RCC 7860 (cell line): ENCODE measurements around the gene GTSE1.
A peak's percentile ranks its signal among the peaks of the same experiment; 100 is the strongest.

Experiments
- DNase-seq: peaks from one replicate; pipeline ENCODE4 v3.0.0-alpha.2; 2015; ENCODE audit warnings: low spot score
- FAIRE-seq: peaks from 2 replicates; lab custom pipeline; 2012; peaks lifted over from hg19 to GRCh38; lab: Jason Lieb, UNC

GTSE1 gene

DNA sequence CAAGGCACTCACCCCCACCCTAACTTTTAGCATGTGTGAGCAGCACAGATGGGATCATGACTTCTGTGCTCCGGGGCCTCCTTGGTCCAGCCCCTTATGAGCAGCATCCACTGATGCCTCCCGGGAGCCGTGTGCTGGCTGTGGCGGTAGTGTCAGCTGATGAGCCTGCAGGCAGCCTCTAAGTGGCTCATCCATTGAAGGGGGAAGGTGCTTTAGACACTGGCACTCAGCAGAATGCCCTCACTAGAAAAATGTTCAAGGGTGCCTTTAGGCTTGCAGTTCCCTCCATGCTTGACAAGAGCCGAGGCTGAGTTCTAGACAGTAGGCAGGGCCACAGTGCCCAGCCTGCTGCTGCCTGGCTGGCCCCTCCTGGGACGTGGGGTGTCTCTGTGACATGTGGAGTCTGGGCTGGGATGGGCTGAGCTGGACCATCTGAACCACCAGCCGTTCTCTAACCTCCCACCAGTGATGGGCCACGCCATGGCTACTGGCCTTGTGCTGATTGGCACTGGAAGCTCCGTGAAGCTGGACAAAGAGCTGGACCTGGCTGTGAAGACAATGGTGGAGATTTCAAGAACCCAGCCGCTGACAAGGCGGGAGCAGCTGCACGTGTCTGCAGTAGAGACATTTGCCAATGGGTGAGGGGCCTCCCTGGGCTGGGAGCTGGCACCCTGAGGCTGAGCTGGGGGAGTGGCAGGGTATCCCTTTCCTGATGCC, 23.1 kb upstream of the GTSE1 start:
- no peak for DNase-seq
- no peak for FAIRE-seq

- FAIRE-seq: no peak
- DNase-seq: no peak
Measured at GRCh38 chr22:46274381-46274780, 22.3 kb upstream of the GTSE1 start.

DNA sequence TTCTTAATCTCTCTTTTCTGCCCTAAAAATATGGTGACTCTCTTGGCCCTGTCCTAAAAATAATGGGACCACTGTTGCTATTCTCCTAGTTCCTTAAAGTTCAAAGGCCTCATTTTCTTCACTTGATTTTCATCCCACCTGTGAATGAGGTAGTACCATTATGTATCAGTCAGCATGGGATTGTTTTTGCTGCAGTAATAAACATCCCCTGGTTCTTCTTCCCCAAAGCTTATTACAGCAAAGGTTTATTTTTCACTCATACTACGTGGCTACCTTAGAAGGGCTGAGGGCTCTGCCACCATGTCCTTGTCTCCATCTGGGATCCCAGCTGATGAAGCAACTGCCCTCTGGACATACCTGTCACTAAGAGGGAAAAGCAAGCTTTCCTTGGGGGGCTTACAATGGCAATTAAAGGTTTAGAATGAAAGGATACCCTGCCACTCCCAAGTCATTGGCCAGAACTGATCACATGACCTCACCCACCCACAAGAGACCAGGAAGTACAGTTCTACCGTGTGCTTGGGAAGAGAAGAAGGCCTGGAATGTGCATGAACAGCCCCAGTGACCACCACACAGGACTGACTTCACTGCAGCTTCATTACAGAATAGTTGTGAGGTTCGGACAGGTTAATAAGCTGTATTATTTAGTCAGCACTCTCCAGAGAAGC, 21.1 kb upstream of the GTSE1 start:
- no peak for DNase-seq
- no peak for FAIRE-seq

DNA sequence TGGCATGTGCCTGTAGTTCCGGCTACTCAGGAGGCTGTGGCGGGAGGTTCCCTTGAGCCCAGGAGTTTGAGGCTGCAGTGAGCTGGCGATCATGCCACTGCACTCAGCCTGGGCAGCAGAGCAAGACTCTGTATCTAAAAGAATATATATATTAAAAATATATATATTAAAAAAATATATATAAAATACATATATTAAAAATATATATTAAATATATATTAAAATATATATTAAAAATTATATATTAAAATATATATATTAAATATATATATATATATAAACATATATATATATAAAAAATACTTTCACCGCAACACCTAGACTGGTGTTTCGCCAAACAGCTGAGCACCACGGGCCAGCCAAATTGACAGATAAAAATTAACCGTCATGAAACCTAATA, 20.1 kb upstream of the GTSE1 start:
- DNase-seq (no peak), FAIRE-seq (peak; percentile 55)

- DNase-seq (no peak), FAIRE-seq (no peak)
Measured at GRCh38 chr22:46278656-46279645, 17.7 kb upstream of the GTSE1 start.

GRCh38 chr22:46280063-46280817, 16.4 kb upstream of the GTSE1 start:
- no peak for DNase-seq
- no peak for FAIRE-seq

GRCh38 chr22:46280999-46281623, 15.6 kb upstream of the GTSE1 start:
- no peak for FAIRE-seq
- DNase-seq: no peak

- DNase-seq (no peak), FAIRE-seq (no peak)
Measured at GRCh38 chr22:46281866-46282678, 14.6 kb upstream of the GTSE1 start.

DNA sequence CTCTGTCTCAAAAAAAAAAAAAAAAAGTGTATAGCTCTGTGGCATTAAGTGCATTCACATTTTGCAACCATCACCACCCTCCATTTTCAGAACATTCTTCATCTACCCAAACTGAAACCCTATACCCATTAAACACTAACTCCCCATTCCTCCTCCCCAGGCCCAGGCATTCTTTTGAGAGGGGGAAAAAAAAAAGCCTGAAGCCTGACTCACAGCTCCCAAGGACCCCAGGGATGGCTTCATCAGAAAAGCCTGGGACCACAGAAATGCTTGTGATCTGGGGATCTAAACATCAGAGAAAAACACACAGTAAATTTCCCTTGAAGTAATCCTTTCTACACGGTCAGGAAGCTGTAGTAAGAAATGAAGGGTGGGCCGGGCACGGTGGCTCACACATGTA, 10.7 kb upstream of the GTSE1 start:
- DNase-seq: no peak
- no peak for FAIRE-seq

- no peak for DNase-seq
- FAIRE-seq: no peak
Measured at GRCh38 chr22:46286941-46287872, 9.5 kb upstream of the GTSE1 start.

DNA sequence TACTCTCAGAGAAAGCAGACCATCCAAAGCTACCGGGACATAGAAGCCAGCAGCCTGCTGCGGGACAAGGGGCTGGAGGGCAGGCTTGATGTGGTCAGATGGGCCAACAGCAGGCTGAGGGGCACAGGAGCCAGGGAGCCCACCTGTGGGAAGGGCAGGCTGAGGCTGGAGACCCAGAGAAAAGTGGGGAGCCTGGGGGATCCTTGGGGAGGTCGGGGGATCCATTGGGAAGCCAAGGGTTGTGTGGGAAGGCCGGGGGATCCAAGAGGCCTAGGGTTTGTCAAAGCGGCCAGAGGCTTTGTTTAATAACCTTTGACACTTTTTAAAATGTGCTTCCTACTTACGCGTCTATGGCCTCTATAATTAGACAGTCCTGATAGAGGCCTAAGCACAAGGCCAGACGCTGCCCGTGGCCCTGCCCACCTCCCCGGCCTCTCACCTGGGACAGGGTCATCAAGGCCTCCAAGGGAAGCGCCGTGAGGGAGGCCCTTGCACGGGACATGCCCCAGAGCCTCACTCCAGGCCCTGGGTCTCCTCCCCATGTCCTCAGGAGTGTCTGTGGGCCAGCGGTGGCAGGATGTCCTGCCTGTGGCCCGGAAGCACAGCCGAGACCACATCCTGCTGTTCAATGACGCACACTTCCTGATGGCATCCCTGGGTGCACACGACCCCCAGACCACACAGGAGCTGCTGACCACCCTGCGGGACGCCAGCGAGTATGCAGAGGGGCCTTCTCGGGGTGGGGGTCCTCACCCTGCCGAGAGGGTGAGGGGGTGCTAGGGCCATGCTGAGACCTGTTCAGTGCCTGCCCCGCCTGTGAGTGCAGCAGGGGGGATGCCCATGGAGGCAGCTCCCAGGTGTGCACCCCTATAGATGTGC, 8.6 kb upstream of the GTSE1 start:
- FAIRE-seq (no peak), DNase-seq (no peak)

- no peak for DNase-seq
- FAIRE-seq: no peak
Measured at GRCh38 chr22:46288846-46289243, 7.8 kb upstream of the GTSE1 start.

- no peak for FAIRE-seq
- no peak for DNase-seq
Measured at GRCh38 chr22:46289244-46289891, 7.3 kb upstream of the GTSE1 start.

DNA sequence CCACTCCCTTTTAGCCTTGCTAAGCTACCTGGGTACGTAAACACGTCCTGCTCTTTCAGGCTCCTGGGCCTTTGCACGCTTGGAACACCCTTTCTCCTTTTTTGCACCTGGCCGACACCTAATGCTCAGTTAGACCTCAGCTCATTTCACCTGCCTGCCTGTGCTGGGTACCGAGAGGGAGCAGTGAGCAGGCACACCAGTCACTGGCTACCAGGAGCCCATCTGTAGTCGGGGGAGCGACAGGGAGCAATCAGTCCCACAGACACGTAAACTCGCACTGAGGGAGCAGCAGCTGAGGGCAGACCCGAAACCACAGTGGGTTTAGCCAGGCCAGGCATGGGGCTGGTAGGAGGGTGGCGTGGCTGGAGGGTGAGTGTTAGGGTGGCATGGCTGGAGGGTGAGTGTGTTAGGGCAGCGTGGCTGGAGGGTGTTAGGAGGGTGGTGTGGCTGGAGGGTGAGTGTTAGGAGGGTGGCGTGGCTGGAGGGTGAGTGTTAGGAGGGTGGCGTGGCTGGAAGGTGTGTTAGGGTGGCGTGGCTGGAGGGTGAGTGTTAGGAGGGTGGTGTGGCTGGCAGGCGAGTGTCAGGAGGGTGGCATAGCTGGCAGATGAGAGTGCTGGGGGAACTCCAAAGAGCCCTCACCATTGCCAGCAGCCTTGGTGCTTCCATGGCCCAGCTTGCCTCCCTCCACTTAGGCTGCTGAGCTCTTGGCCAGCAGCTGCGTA, 6.4 kb upstream of the GTSE1 start:
- DNase-seq (no peak), FAIRE-seq (no peak)

GRCh38 chr22:46290843-46291785, 5.6 kb upstream of the GTSE1 start:
- DNase-seq: no peak
- FAIRE-seq: no peak
